GM12874 (cell line): Measurements from ENCODE around the gene STH.

Experiments
- CTCF ChIP-seq: IDR thresholded peaks from 2 replicates; pipeline ENCODE4 v1.5.1; 2011; ENCODE audit warnings: low read depth, mild to moderate bottlenecking, control low read depth, low read length, moderate library complexity; ENCODE audit not compliant: insufficient read depth

The STH gene

GRCh38 chr17:46045639-46046038 lies 46.6 kb downstream of the STH start:
- TF ChIP-seq CTCF = no peak

- no peak for TF ChIP-seq CTCF
Measured at GRCh38 chr17:46046957-46047356, 47.9 kb downstream of the STH start.

- TF ChIP-seq CTCF = no peak
Measured at GRCh38 chr17:46047398-46047797, 48.3 kb downstream of the STH start.

GRCh38 chr17:46047856-46048255 lies 48.8 kb downstream of the STH start:
- TF ChIP-seq CTCF = no peak
